Ammon's horn (tissue), 1 donor: ENCODE measurements around the gene CYFIP1.

ENCODE experiments used
- DNase-seq: peaks from one replicate; pipeline ENCODE4 v3.0.0-alpha.2; 2016; ENCODE audit warnings: low spot score

CYFIP1 gene

DNA sequence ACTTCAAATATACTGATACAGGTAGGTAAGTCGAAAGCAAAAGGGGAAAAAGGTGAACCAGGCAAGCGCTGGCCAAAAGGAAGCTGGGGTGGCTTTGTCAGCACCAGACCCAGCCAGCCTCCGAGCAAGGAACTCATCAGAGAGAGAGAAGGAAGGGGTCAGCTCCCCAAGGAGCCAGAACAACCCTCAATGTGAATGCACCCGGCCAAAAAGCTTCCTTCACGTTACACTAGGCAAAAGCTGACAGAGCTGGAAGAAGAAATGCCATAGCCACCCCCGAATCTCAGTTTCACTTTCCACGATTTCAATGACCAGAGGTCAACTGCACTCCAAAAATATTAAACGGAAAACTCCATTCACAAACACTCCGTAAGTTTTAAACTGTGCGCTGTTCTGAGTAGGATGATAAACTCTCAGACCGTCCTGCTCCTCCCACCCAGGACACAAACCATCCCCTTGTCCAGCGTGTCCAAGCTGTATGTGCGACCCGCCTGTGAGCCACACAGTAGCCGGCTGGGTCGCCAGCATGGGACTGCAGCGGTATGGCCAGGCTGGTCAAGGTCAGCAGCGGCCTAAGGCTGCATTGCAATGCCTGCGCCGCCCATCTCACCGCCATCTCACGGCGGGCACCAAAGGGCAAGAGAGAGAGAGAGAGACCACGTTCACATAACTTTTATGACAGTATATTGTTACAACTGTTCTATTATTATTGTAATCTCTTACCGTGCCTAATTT is 29.7 kb downstream of the CYFIP1 start:
- peak; percentile 5 for DNase-seq

GRCh38 chr15:22949074-22949547 is 31.1 kb downstream of the CYFIP1 start:
- DNase-seq = peak; percentile 23

DNA sequence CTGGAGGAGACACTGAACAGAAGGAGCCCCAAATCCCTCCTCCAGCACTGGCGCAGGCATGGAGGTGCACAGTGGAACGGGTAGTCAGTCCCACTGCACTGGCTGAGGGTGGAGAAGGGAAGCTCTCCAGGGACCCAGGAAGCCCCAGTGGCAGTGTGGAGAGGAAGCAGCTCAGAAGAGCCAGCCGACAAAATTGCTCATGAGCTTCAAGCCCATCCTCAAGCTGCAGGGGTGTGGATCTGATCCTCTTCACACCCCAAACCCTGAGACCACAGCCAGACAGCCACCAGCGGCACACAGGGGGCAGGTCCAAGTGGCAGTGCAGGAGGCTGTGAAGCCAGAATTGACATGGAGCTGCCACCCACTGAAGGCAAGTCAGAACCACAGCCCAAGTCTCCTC is 32.1 kb downstream of the CYFIP1 start:
- peak; percentile 35 for DNase-seq

GRCh38 chr15:22947101-22948000 is 32.8 kb downstream of the CYFIP1 start:
- peak; percentile 5 for DNase-seq

- DNase-seq = no peak
These were observed 35.1 kb downstream of the CYFIP1 start for GRCh38 chr15:22945071-22945470.

- no peak for DNase-seq
These were observed 35.5 kb downstream of the CYFIP1 start for GRCh38 chr15:22944651-22945050.

- DNase-seq = no peak
These were observed 37.3 kb downstream of the CYFIP1 start for GRCh38 chr15:22942877-22943276.

GRCh38 chr15:22942306-22942855 is 37.8 kb downstream of the CYFIP1 start:
- DNase-seq = no peak

DNA sequence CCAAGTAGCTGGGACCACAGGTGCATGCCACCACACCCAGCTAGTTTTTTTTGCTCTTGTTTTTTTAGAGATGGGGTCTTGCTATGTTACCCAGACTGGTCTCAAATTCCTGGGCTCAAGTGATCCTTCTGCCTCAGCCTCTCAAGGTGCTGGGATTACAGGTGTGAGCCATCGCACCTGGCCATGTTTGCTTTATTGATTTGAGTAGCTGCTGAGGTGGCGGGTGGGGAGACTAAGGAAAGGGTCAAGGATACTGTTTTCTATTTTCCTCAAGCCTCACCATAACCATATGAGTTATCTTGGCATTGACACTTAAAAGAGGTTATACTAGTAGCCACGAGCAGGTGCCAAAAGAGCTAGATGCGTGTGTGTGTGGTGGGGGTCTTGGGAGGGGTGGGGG is 39.0 kb downstream of the CYFIP1 start:
- DNase-seq = no peak

GRCh38 chr15:22939652-22940061 is 40.5 kb downstream of the CYFIP1 start:
- no peak for DNase-seq

GRCh38 chr15:22939051-22939450 is 41.1 kb downstream of the CYFIP1 start:
- no peak for DNase-seq

DNA sequence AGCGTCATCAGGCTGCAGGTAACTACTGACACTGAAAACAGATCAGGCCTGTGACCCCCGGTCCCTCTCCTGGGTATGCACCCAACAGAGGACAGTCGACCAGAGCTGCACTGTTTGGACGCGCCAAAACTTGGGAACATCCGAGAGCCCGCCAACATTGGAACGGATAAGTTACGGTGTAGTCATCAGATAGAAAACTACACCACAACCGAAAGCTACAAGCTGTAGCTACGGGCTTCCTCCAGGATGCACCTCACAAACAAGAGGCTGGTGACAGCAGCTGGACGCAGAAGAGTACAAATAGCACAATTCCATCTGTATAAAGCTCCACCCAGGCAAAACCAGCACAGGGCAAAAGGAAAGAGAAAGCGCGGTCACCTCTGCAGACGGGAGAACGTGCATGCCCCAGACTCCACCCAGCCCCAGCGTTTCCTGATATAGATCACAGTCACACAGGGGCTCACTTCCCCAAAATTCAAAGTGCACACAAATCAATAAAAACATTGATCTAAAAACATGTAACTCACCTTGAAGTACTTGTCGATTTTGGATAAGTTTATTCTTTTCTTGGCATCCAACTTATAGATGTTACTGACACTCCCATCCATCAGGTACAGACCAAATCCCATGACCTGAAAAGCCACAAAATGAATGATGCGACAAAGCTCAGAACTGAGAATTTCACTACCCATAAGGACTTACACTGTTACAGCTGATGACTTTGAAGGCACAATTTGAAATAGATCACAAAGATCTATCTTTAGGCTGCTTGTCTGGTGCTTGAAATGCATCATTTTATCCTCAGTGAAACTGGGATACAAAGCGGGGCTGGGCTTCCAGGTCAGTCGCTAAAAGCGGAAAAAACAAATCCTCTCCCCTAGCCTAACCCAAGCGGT is 43.3 kb downstream of the CYFIP1 start:
- DNase-seq = no peak

GRCh38 chr15:22933641-22934061 is 46.5 kb downstream of the CYFIP1 start:
- no peak for DNase-seq

- no peak for DNase-seq
These were observed 48.2 kb downstream of the CYFIP1 start for GRCh38 chr15:22931784-22932536.

DNA sequence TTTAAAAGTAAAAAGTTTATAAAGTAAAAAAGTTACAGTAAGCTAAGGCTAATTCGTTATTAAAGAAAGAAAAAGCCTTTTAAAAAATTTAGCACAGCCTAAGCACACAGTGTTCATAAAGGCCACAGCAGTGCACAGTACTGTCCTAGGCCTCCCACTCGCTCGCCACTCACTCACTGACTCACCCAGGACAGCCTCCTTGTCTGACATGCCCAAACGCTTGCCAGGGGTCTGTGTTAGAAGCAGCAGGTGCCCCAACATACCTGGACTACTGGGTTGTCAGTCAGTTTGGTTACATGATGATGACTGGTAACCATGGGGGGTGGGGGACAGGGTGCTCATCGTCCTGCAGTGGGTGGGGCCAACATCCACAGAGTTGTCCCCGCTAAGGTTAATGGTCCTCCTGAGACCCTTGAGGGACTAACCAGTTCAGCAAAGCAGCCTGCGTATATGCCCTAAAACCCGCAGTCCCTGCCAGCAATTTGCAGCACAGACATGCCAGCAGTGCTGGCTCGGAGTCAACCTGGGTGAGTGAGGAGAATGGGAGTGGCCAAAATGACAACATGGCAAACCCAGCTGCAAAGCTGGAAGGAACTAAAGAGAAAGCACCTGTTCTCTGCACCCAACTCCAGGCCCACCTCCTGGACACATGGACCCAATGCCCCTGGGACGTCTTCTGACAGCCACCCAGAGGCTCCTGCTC is 49.2 kb downstream of the CYFIP1 start:
- no peak for DNase-seq

DNA sequence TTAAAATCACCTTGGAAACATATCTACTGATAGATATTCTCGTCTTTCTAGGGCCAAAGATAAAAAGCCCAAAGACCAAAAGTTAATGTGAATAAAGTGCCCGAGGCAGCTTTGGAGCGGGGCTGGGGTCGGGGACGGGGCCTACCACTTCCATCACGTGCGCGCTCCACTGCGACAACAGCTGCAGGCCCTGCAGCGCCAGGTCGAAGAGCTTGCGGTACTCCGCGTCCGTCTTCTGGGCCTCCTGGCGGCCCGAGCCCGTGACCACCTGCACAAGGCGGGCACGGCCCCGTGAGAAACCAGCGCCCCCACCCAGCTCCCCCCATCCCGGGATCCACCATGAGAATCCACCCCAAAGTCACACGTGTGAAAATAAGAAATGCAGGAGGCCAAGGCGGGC is 52.4 kb downstream of the CYFIP1 start:
- no peak for DNase-seq

DNA sequence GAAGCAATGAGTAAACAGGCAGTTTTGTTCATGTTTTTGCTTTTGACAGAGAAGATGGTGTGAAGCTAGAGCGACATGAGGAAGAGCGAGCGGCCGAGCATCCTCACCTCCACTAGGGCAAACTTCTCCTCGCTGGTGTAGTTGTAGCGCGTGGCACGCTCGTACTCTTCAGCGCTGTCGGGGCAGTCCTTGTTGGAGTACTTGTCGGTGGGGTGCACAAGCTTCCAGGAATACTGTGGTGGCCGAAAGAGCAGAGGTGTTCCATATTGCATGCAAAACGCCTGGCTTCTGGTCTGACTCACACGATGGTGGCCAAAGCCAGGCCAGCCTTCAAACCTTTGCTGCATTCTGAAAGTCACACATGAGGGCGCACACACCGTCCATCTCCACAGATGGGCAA is 54.3 kb downstream of the CYFIP1 start:
- DNase-seq = no peak

DNA sequence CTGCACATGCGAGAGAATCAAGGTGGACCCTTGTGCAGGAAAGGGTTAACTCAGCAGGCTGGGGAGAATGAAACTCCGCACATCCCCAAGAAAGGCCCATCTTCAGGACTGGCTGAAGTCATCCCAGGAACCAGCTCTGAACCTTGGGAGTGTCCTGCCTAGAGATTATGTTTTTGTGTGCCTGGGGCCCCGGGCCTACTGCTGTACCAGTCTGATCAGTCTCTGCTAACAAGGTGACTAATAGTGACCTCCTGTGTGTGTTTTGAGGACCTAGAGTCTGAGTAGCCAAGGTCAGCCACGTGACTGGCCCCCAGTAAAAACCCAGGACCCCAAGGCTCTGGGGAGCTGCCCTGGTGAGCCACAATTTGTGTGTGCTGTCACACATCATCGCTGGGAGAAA is 58.2 kb downstream of the CYFIP1 start:
- DNase-seq = no peak

- no peak for DNase-seq
These were observed 61.0 kb downstream of the CYFIP1 start for GRCh38 chr15:22919171-22919570.

GRCh38 chr15:22918596-22919140 is 61.5 kb downstream of the CYFIP1 start:
- DNase-seq = no peak
